IPS-NIHi7 (cell line): Measurements from ENCODE around the gene NAGPA.
"Not testable (repeated sequence)": the region's sequence is repeated elsewhere in the genome, so short reads cannot be mapped to it uniquely, and the experiment has no call there.

Experiments used
- DNase-seq: peaks from one replicate; pipeline ENCODE4 v3.0.0; 2012; ENCODE audit warnings: mixed read lengths; ENCODE audit errors: extremely low spot score

The NAGPA gene, protein sequence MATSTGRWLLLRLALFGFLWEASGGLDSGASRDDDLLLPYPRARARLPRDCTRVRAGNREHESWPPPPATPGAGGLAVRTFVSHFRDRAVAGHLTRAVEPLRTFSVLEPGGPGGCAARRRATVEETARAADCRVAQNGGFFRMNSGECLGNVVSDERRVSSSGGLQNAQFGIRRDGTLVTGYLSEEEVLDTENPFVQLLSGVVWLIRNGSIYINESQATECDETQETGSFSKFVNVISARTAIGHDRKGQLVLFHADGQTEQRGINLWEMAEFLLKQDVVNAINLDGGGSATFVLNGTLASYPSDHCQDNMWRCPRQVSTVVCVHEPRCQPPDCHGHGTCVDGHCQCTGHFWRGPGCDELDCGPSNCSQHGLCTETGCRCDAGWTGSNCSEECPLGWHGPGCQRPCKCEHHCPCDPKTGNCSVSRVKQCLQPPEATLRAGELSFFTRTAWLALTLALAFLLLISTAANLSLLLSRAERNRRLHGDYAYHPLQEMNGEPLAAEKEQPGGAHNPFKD

DNA sequence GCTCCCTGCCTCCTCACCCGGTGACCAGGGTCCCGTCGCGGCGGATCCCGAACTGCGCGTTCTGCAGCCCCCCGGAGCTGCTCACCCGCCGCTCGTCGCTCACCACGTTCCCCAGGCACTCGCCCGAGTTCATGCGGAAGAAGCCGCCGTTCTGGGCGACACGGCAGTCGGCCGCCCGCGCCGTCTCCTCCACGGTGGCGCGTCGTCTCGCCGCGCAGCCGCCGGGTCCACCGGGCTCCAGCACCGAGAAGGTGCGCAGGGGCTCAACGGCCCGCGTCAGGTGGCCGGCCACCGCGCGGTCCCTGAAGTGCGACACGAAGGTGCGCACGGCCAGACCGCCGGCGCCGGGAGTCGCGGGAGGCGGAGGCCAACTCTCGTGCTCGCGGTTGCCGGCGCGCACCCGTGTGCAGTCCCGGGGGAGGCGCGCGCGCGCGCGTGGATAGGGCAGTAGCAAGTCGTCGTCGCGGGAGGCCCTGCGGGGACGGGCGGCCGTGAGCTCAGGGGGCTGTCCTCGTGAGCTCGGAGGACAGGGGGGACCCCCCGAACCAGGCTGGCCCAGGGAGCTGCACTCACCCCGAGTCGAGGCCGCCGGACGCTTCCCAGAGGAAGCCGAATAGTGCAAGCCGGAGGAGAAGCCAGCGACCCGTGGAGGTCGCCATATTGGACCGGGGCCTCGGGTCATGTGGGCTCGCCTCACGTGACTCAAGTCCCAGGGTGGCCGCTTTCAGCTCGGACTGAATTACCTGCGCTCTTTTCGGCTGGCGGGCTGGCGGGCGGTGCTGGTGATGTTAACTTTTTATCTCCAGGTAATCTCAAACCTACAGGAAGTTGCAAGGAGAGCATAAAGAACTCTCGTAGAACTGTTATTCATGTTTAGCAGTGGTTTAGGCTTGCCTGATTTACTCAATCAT lies at the start of gene NAGPA:
NAGPA (minus strand) TSS at position 680 of the 911 bp plus-strand sequence; CDS start at position 659, 21 bp downstream.
- peak; percentile 95 for DNase-seq

DNA sequence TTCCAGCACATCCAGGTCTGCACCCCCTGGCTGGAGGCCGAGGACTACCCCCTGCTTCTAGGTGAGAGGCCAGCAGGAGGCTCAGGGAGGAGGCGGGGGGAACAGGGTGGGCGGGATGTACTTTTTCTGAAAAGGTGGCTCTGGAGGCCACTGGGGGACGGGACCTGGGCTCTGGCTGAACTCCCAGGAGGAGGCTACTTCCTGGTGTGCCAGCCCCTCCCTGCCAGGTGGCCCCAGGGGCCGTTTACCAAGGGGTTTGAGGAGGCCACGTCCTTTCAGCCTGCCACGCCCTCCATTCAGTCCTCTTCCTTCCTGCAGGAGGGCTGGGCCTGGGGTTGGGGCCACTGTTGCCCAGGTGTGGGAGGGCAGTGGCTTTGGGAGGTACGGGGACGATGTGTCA lies 47.3 kb upstream of the NAGPA start:
- not testable (repeated sequence) for DNase-seq

DNA sequence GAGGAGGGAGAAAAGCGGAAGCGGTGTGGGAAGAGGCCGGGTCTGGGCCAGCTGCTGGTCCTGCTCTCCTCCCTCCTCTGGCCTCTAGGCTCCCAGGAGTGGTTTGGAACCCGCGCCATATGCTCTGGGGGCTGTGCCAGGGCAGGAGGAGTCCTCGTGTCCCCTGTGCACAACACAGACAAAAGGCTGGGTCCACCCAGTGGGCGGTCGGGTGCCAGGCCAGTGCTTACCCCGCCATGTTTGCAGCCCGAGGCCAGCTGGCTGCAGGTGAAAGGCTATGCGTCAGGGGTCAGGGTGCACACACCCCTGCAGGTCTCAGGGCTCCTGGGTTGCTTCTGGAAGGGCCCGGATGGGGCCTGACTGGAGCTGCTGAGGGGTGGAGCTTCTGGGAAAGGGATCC lies 46.7 kb upstream of the NAGPA start:
- not testable (repeated sequence) for DNase-seq

DNA sequence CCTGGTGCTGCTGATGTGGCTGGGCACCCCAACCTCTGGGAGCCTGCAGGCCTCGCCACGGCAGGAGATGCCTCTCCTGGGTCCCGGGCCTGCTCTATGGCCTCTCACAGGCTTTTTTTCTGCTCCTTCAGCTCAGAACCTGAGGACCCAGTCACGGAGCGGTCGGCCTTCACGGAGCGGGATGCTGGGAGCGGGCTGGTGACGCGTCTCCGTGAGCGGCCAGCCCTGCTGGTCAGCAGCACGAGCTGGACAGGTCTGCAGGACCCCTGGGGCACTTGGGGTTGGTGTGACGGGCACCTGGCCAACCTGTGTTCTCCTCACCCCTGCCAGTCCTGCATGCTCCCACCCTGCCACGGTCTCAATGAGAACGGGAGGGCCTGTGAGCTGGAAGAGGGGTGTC lies 44.9 kb upstream of the NAGPA start:
- DNase-seq: no peak

DNA sequence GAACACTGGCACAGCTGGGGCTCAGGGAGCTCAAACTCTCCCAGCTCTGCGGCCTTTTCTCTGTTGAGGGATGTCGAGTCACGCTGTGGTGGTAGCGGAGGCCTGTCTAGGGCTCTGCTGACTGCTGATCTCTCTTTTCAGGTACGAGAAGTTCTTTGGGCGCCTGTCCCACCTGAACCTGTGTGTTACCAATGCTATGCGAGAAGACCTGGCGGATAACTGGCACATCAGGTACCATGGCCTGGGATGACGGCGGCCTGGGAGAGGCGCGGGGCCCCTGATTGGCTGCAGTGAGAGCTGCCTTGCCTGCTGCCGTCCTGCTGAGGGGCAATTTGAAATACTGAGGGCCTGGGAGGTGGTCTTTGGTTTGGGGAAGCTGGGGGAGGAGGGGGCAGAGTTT lies 43.6 kb upstream of the NAGPA start:
- DNase-seq: no peak

DNA sequence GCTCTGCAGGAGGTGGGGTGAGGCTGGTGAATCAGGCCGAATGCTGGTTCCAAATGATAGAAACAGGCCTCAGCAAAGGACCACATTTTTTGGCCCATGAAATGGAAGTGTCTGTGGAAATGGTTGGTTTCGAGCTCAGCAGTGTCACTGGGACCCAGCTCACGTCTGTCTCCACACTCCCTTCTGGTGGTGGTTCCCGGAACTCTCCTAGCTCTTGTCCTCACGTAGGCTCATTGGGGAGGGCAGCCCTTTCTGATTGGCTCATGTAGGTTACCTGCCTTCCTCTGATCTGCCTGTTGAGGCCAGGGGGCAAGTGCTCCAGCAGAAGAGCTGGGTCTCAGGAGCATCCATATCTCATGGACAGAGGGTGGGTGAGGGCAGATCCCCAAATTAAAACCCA lies 41.9 kb upstream of the NAGPA start:
- DNase-seq: no peak

DNA sequence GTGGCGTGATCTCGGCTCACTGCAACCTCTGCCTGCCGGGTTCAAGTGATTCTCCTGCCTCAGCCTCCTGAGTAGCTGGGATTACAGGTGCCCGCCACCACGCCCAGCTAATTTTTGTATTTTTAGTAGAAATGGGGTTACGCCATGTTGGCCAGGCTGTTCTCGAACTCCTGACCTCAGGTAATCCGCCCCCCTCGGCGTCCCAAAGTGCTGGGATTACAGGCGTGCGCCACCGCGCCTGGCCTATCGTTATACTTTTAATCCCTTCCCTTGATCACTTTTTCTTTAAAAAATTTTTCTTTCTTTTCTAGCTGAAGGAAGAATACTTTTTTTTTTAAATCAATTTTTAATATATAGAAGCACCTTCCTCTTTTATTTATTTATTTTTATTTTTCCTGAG lies 40.0 kb upstream of the NAGPA start:
- DNase-seq: not testable (repeated sequence)

DNA sequence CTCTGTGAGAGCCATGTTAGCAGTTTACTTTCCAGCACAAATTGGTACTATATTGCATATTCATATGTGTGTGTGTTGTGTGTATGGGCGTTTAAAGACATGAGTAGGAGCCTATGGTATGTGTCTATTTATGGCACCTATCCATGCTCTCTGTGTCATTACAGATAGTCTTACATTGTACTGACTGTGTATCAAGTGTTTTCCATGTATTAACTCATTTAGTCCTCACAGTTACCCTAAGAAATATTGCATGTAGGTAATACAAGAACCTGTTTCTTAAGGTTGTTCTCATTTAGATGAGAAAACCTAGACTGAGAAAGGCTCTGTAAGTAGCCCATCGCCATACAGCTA lies 39.5 kb upstream of the NAGPA start:
- DNase-seq: no peak

DNA sequence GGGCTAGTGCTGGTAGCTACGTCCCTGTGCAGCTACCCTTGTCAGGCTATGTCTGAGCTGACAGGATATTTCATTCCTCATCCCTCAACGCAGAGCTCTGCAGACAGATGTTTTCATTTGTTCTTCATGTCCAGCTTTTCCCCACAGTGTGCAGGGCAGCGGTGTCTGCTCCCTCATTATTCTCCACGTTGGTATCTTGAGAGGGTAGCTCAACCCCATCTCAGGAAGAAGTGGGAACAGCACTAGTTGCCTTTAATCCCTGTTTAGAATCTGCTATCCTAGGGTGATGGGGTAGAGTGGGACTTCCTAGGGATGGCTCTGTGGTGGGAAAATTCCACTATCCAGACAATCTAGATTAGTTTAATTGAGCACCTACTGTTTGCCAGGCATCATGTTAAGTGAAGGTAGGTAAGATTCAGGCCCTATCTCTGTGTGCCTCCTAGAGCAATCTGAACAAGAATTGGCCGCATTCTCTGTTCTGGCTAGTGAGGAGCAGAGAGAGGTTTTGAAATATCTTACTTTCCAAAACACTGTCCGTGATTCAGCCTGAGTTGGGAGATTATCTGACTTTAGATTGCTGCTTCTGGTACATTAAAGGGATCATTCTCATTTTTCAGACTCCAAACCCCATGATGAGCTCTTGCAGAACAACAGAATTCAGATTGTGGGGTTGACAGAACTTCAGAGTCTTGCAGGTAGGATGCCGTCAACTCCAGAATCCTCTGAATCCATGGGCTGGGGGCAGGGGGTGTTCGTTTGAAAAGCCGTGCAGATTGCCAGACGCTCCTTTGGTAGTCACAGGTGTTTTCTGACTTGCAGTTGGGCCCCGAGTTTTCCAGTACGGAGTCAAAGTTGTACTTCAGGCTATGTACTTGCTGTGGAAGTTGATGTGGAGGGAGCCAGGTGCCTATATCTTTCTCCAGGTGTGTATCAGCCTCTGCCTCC lies 38.9 kb upstream of the NAGPA start:
- no peak for DNase-seq

DNA sequence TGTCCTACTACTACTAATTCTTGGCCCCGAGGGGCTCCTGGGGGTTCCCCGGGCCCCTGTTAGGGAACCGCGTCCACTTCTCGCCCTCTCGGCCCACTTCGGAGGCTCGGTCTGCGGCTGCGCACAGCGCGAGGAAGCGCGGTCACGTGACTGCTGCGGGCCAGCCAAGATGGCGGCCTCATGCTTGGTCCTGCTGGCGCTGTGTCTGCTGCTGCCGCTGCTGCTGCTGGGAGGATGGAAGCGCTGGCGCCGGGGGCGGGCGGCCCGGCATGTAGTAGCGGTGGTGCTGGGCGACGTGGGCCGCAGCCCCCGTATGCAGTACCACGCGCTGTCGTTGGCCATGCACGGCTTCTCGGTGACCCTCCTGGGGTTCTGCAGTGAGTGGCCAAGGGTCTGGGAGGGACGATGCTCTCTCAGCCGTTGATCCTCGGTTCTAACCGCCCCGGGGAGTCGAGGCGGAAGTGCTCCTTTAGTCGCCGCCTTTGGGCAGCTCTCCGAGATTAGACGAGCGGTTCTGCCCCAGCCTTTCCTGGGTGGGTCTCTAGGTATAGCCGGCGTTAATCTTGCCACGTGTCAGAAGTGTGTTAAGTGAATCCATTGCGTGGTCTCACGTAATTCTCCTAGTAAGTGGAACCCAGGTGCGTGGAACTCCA lies 38.1 kb upstream of the NAGPA start, which contains the start of gene ALG1:
ALG1 (plus strand) TSS at position 163 of the 653 bp plus-strand sequence; CDS start at position 170, 7 bp downstream.
- DNase-seq: peak; percentile 94

DNA sequence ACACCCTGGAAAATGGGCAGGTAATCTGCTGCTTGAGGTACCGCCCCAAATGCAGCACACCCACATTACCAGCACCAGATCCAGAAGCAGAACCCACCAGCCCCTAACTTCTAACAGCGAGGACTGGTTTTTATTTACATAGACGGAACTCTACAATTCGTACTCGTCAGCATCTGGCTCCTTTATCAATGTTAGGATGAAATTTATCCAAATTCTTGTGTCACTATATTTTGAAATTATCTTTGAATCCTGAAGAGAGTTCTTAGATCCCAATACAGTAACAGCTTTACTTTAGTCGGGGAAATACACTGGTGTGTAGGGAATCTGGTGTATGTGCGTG lies 37.6 kb upstream of the NAGPA start:
- DNase-seq: no peak

DNA sequence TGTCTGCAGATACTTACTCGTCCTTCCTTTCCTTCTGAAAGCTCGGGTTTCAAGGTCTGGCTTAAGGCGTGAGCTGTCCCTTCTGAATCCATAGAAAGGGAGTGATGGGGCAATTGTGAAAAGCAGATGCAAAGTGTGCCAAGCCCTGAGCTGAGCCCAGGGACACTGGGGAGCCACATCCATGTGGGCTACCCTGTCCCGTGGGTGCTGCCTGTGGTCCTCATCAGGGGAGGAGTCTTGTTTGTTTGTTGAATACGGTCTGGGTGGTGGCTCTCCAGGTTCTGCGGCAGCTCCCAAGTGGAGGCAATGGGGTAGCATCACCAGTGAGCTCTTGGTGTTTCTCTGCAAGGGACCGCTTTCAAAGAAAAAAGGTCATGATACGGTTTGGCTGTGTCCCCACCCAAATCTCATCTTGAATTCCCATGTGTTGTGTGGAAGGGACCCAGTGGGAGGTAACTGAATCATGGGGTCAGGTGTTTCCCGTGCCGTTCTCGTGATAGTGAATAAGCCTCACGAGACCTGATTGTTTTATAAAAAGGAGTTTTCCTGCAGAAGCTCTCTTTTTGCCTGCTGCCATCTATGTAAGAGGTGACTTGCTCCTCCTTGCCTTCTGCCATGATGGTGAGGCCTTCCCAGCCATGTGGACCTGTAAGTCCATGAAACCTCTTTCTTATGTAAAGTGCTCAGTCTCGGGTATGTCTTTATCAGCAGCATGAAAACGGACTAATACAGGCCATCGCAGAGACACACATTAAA lies 36.9 kb upstream of the NAGPA start:
- no peak for DNase-seq

DNA sequence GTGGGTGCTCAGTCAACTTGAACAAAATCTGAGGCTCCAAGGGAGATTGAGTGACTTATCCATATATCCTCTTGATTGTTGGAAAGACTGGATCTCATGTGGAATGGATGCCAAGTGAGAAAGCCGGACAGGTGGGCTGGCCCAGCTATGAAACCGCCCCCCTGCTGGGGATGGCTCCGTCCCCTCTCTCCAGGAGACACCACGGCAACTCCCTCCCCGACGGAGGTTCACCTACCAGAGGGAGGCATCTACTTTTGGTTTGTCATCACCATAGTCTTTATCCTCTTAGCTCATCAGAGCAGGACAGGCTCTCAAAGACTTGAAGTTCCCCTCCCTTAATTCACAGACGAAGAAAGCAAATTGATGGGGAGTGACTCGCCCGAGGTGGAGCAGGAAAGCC lies 36.1 kb upstream of the NAGPA start:
- no peak for DNase-seq

DNA sequence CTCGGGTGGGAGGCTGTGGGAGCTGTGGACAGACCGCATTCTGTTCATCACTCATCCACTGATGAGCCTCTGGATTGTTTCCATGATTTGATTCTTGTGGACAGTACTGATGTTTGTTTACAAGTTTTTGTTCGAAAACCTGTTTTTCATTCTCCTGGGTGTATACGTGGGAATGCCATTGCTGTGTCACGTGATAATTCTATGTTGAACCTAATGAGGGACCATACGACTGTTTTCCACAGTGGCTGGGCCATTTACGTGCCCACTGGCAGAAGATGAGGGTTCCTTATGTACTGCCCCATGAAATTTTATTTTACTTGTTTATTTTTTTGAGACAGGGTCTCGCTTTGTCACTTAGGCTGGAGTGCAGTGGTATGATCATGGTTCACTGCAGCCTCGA lies 35.3 kb upstream of the NAGPA start:
- no peak for DNase-seq

DNA sequence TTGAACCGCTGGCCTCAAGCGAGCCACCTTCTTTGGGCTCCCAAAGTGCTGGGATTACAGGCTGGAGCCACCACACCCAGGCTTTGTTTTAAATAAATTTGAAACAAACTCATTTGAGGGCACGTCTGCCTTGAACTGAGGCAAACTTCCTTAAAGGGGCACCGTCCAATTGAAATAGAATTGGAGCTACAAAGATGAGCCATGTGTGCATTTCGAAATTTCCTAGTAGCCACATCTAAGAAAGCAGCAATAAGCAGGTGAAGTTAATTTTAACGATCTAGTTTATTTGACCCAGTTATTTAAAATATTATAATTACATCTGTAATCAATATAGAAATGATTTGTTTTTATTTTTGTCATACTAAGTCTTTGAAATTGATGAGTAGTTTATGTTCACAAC lies 32.8 kb upstream of the NAGPA start:
- no peak for DNase-seq

DNA sequence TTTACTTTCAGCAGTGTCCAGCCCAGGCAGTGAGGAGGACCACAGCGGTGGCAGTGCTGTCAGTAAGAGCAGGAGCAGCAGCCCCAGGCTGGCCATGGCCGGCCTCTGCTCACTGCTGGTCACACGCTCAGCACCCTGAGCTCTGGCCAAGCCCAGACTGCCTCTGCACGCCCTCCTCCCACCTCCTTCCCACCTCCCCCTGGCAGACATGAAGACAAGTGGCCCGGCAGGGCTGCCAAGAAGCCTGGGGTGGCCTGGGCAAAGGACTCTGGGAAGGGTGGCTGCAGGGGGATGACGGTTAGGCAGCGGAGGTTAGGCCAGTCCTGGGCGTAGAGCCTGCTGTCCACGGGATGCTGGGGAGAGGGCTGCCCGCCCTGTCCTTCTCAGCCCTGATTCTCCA lies 32.1 kb upstream of the NAGPA start, which contains the start of gene C16orf89:
C16orf89 (minus strand) TSS at position 144 of the 400 bp plus-strand sequence; CDS start at position 96, 48 bp downstream.
- no peak for DNase-seq

DNA sequence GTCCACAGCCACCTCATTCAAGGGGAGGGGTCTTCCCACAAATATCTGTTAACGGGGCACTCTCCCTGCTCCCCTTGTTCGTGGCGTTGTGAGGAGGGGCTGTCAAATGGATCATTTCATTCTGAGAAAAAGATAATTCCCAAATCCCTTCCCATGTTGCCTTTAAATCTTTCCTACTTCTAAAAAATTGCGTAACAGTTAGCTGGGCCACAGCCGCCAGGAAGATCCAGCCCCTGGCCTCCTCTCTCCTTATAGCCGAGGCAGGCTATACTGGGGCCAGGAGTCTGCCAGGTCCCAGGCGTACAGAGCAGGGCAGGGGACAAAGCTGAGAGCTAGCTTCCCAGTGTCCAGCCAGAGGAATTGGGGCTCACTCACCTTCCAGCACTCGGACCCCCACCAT lies 31.6 kb upstream of the NAGPA start:
- DNase-seq: no peak

DNA sequence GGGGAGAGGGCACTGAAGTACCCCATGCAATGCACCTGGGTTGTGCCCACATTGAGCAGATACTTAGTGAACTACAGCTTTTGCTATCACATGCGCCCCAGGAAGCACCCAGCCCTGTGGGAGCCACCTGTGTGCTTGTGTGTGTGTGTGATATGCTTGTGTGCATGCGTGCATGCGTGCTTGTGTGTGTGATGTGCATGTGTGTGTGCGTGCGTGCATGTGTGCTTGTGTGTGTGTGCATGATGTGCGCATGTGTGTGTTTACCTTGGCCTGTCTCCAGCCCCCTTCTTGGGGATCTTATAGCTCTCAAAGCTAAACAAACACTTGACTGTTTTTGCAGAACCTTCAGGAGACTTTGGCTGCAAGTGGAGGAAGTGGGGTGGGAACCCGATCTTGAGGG lies 31.2 kb upstream of the NAGPA start:
- no peak for DNase-seq

DNA sequence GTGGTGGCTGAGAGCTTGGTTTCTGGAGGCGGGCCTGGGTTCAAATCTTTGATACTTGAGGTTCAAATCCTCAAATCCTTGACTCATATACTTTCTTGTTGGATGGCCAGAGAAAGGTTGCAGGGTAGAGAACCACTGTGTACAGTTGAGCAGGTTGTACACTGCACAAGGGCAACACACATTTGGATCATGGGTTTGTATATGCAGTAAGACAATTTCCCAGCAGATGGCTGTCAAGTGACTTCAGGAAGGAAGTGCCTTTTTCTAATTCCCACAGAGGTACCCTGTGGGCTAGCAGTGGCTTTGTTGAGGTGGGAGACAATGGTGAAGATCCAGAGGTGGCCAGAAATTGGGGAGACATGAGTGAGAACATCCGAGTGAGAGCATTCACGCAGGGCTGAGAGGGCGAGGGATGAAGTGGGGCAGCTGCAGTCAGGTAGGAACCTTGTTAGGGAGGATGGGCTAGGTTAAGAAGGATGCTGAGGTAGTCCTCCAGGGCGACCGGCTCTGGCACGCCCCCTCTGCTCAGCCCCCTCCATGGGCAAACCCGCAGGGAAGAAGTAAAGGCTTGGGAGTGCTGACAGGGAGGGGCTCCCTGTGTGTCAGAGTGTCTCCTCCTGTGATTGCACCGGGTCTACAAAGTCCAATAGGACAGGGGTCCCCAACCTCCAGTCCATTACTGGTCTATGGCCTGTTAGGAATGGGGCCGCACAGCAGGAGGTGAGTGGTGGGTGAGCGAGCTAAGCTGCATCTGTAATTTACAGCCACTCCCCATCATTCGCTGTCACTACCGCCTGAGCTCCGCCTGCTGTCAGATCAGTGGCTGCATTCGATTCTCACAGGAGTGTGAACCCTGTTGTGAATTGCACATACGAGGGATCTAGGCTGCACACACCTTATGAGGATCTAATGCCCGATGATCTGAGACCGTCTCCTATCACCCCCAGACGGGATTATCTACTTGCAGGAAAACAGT lies 29.3 kb upstream of the NAGPA start:
- no peak for DNase-seq
